Measurements from ENCODE around the gene DDX25. TPM values are rescaled to one million over a fixed set of nuclear protein-coding genes. Genes with fewer than 3 reads are reported as not detected.

The DDX25 gene
- total RNA-seq, 1 donor from 2014 or later = 0.46 TPM

DNA sequence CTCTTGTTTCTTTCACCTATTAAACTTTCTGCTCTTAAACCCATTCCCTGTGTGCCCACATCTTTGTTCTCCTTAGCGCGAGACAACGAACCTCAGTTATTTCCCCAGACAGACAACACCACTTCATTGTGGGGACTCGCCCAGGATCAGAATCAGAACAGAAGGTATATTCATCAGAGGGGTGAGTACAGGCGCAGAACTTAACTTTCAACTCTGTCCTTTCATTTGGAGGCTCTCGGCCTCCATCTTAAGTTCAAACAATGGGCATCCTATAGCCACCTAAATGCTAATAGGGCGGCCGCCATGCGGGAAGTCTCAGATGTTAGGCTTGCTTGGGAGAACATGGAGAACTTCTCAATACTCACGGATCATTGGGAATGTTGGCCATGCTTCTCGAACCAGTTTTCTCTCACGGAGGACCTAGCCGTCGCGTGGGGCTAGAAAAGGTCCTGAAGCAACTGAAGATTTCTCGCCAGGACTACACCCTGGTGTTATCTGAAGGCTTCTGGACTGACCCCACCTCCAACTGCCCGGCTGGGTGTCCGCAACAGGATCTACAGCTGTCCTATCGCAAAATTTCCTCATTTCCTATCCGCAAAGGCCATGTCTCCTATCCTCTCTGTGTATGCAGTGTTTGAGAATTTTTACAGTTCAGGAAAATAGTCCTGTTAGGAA is 30.3 kb upstream of the DDX25 start:
- Histone ChIP-seq H3K9me3 (no peaks in the 10 kb centered on the region), H3K4me1 (no peaks in the 10 kb centered on the region), H3K27ac (no peak overlapping the region), H3K27me3 (no peaks in the 10 kb centered on the region), H3K4me3 (no peak overlapping the region), H3K36me3 (no peaks in the 10 kb centered on the region)
- intact Hi-C loops (cut with DNase I) = no loop called here
- no peak for ATAC-seq
- TF ChIP-seq, protein P1, sequence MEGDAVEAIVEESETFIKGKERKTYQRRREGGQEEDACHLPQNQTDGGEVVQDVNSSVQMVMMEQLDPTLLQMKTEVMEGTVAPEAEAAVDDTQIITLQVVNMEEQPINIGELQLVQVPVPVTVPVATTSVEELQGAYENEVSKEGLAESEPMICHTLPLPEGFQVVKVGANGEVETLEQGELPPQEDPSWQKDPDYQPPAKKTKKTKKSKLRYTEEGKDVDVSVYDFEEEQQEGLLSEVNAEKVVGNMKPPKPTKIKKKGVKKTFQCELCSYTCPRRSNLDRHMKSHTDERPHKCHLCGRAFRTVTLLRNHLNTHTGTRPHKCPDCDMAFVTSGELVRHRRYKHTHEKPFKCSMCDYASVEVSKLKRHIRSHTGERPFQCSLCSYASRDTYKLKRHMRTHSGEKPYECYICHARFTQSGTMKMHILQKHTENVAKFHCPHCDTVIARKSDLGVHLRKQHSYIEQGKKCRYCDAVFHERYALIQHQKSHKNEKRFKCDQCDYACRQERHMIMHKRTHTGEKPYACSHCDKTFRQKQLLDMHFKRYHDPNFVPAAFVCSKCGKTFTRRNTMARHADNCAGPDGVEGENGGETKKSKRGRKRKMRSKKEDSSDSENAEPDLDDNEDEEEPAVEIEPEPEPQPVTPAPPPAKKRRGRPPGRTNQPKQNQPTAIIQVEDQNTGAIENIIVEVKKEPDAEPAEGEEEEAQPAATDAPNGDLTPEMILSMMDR (IDR thresholded peaks at IDR 0.05) = no peak
- DNase-seq = no peak

DNA sequence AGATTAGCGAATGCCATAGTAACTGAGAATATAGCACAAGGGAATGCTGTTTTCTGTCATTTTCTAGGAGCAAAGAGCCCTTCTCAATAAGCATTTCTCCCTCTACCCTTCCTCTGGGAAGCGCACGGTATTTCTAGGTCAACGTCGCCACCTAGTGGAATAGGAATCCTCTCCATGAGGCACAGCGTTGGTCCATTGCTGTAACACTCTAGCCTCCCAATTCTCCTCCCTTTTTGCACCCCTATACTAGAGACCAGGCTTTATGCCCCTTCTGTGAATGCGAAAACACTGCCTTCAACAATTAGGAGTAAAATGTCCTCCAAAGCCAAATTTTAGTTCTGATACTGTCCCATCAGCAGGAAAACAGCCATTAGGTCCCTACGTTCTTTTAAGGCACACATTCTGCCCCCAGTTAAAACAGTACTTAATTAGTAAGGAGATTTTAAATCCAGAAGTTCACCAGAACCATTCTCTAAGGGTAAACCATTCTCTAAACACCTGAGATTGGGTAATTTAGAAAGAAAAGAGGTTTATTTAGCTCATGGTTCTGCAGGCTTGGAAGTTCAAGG is 29.7 kb upstream of the DDX25 start:
- no peak for DNase-seq
- no peaks in the 10 kb centered on the region for H3K9me3 ChIP-seq
- H3K27me3 ChIP-seq = no peaks in the 10 kb centered on the region
- intact Hi-C loops (cut with DNase I) = no loop called here
- TF ChIP-seq, protein P1 (IDR thresholded peaks at IDR 0.05) = peak; percentile 82
- H3K4me3 ChIP-seq = no peak overlapping the region
- ATAC-seq = peak; percentile 94
- no peak overlapping the region for H3K27ac ChIP-seq
- H3K36me3 ChIP-seq = no peaks in the 10 kb centered on the region
- H3K4me1 ChIP-seq = no peaks in the 10 kb centered on the region

DNA sequence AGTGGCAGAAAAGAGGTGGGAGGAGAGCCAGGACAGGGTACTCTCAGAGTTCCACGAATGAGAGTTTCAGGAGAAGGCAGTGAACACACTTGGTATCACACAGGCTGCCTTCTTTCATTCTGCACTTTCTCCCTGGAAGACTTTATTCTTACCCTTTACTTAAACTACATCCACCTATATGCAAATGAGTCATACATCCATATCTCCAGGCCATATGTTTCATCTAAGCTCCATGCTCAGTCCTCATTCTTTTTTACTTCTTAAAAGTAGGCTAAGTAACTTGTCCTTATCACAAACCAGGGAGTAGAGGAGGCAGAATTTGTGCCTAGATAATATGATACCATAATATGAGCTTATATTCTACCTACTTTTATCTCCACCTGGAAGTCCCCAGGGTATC is 23.0 kb upstream of the DDX25 start:
- ATAC-seq = no peak
- Histone ChIP-seq H3K4me3 (no peak overlapping the region), H3K4me1 (no peaks in the 10 kb centered on the region), H3K27me3 (no peaks in the 10 kb centered on the region), H3K27ac (no peak overlapping the region), H3K9me3 (no peaks in the 10 kb centered on the region), H3K36me3 (no peaks in the 10 kb centered on the region)
- TF ChIP-seq, protein P1 (IDR thresholded peaks at IDR 0.05) = no peak
- DNase-seq = no peak
- intact Hi-C loops (cut with DNase I) = no loop called here

DNA sequence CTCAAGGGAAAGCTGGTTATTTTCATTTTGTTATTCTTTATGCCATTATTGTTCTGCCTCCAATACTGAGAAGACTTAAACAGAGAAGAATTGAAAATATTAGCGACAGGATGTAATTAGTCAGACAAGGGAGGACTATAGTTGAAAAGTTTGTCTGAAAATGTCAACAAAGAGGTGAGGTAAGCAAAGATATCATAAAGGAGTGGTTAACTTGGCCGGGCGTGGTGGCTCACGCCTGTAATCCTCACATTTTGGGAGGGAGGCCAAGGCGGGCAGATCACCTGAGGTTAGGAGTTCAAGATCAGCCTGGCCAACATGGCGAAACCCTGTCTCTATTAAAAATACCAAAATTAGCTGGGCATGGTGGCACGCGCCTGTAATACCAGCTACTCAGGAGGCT is 20.9 kb upstream of the DDX25 start:
- Histone ChIP-seq H3K9me3 (no peaks in the 10 kb centered on the region), H3K4me3 (no peak overlapping the region), H3K27me3 (no peaks in the 10 kb centered on the region), H3K4me1 (no peaks in the 10 kb centered on the region), H3K36me3 (no peaks in the 10 kb centered on the region), H3K27ac (no peak overlapping the region)
- ATAC-seq (no peak), DNase-seq (no peak)
- intact Hi-C loops (cut with DNase I) = no loop called here
- TF ChIP-seq, protein P1 (IDR thresholded peaks at IDR 0.05) = no peak

DNA sequence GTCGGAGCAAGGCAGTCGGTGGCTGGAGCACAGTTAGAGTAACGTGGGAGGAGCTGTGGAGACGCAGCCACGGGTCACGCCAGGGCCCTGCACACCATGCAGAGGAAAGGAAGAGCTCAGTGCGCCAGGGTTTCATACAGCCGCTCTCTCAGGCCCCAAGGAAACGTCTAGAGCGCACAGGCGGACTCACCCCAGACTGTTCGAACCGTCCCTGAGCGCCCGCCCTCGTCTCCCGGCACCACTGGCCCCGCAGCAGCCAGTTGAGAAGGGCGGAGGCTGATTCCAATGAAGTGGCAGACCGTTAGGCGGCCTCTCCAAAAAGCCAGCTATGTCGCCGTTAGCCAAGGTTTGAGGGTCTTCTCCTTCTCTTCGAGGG is 17.3 kb upstream of the DDX25 start:
- H3K4me1 ChIP-seq = no peaks in the 10 kb centered on the region
- ATAC-seq (peak; percentile 50), DNase-seq (peak; percentile 76)
- H3K9me3 ChIP-seq = no peaks in the 10 kb centered on the region
- TF ChIP-seq, protein P1 (IDR thresholded peaks at IDR 0.05) = no peak
- H3K4me3 ChIP-seq = peak overlapping the region; percentile 68
- H3K36me3 ChIP-seq = no peaks in the 10 kb centered on the region
- intact Hi-C loops (cut with DNase I) = no loop called here
- H3K27ac ChIP-seq = peak overlapping the region; percentile 88
- H3K27me3 ChIP-seq = no peaks in the 10 kb centered on the region
